Panc1 (cell line): ENCODE measurements around the gene ACACA.

Experiments
- TF ChIP-seq, protein P1 (sequence below): fragments of 450-650 bp; IDR thresholded peaks from 2 replicates; pipeline ENCODE4 v1.5.1; 2017; ENCODE audit warnings: mild to moderate bottlenecking
- TF ChIP-seq, protein P2 (sequence below), 2 experiments: IDR thresholded peaks; 2 replicates each; pipeline ENCODE4 v1.6.1; 2011 to 2012; ENCODE audit warnings: low read depth in 2 of 2, control low read depth in 1 of 2, low read length in 1 of 2, mild to moderate bottlenecking in 1 of 2, moderate library complexity in 1 of 2; ENCODE audit not compliant: insufficient read depth in 1 of 2

DNA sequence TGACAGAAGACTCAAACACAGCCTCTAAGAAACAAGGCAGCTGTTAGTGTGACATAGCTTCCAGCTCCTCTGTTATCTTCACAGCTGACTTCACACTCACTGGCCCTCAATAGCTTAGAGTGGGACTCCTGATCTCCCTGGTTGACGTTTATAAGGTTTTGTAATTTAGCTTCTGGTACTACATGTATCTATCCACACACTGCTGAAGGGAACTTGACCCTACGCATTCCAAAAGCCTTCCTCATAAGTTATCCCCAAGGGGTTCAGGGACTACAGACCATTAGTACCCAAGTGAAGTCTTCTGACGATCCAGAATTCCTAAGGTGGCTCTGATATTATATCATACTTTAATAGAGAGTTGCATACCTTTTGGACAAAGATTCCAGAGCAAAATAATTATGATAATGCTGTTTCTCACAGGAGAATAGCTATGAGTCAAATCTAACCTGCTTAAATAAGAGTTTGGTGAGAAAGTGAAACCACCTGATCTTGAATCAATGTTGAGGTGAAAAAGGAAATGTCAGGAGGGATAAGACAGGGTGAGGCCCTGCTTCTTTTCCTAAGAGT is 14.5 kb downstream of the ACACA start:
- TF ChIP-seq, protein P1, sequence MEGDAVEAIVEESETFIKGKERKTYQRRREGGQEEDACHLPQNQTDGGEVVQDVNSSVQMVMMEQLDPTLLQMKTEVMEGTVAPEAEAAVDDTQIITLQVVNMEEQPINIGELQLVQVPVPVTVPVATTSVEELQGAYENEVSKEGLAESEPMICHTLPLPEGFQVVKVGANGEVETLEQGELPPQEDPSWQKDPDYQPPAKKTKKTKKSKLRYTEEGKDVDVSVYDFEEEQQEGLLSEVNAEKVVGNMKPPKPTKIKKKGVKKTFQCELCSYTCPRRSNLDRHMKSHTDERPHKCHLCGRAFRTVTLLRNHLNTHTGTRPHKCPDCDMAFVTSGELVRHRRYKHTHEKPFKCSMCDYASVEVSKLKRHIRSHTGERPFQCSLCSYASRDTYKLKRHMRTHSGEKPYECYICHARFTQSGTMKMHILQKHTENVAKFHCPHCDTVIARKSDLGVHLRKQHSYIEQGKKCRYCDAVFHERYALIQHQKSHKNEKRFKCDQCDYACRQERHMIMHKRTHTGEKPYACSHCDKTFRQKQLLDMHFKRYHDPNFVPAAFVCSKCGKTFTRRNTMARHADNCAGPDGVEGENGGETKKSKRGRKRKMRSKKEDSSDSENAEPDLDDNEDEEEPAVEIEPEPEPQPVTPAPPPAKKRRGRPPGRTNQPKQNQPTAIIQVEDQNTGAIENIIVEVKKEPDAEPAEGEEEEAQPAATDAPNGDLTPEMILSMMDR: no peak
- TF ChIP-seq, protein P2, sequence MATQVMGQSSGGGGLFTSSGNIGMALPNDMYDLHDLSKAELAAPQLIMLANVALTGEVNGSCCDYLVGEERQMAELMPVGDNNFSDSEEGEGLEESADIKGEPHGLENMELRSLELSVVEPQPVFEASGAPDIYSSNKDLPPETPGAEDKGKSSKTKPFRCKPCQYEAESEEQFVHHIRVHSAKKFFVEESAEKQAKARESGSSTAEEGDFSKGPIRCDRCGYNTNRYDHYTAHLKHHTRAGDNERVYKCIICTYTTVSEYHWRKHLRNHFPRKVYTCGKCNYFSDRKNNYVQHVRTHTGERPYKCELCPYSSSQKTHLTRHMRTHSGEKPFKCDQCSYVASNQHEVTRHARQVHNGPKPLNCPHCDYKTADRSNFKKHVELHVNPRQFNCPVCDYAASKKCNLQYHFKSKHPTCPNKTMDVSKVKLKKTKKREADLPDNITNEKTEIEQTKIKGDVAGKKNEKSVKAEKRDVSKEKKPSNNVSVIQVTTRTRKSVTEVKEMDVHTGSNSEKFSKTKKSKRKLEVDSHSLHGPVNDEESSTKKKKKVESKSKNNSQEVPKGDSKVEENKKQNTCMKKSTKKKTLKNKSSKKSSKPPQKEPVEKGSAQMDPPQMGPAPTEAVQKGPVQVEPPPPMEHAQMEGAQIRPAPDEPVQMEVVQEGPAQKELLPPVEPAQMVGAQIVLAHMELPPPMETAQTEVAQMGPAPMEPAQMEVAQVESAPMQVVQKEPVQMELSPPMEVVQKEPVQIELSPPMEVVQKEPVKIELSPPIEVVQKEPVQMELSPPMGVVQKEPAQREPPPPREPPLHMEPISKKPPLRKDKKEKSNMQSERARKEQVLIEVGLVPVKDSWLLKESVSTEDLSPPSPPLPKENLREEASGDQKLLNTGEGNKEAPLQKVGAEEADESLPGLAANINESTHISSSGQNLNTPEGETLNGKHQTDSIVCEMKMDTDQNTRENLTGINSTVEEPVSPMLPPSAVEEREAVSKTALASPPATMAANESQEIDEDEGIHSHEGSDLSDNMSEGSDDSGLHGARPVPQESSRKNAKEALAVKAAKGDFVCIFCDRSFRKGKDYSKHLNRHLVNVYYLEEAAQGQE (IDR thresholded peaks at IDR 0.05; ENCODE audit: insufficient read depth in 1 of 2, low read depth in 2 of 2, low read length in 1 of 2): no peak
